Measurements from ENCODE around the gene PYGM.
"Not testable (repeated sequence)": the region's sequence is repeated elsewhere in the genome, so short reads cannot be mapped to it uniquely, and the experiment has no call there.

The PYGM gene

GRCh38 chr11:64716473-64717267, 43.1 kb downstream of the PYGM start:
- DNase-seq (ENCODE audit: low read depth) = no peak

DNA sequence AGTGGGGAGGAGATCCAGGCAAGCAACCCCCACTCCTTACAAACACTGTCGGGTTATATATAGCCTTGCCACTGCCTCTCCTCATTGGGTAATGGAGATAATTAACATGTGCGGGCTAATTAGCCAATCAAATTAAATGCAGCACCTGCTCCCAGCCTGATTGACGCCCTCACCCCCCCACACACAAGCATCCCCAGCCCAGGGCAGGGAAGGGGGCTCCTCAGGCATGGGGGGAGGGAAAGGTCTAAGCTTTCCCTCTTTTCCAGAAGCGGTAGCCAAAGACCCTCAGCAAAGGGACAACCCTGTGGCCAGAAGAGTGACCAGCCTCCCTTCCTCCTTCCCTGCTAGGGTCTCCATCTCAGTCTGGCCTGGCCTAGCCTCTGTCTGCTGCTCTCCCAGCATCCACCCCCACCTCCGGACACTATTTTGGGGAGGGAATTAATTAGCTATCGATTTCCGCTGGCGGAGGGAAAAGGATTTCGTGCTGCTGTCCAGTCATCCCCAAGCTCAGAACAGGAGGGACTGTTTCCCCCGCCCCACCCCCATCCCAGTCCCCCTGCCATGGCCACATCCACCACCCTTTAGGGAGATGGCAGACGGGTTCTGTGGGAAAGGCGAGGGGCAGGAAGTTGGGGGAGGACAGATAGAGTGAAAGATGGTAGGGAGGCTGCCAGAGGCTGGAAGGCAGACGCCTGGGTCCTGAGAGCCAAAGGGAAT, 43.9 kb downstream of the PYGM start:
- no peak for DNase-seq (ENCODE audit: low read depth)

DNA sequence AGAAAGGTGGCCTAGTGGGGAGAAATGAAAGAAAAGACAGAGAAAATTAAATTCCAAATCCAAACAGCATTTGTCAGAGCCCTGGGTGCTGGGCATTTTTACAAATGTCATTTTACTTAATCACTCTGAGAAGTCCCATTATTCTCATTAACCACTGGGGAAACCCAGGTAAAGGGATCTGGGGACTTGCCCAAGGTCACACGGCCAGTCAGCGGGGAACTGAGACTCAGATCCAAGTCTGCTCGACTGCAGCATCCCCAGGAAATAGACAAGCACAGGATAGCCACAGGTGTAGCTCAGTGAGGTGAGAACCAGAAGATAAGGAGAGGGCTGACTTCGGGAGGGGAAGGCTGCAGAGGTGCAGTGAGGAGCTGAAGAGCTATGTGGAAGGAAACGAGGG, 44.7 kb downstream of the PYGM start:
- no peak for DNase-seq (ENCODE audit: low read depth)

DNA sequence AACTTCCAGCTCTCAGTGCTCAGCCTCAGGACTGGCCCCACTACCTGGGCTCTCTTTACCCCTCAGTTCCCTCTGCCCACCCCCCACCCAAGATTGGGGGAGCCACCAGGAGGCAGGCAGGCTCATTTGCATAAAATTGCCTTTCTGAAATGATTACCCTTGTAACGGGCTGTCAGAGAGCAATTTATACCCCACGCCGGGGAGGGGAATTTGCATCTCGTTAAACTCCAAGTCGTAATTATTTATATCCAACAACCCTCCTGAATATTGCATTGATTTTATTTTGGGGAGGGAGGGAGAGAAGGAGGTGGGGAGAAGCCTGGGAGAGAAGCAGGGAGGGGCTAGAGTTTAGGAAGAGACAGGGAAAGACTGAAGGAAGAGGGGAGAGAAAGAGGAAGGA, 45.1 kb downstream of the PYGM start:
- DNase-seq (ENCODE audit: low read depth) = no peak

GRCh38 chr11:64713781-64714363, 45.9 kb downstream of the PYGM start:
- no peak for DNase-seq (ENCODE audit: low read depth)

GRCh38 chr11:64713016-64713707, 46.6 kb downstream of the PYGM start:
- DNase-seq (ENCODE audit: low read depth) = no peak

DNA sequence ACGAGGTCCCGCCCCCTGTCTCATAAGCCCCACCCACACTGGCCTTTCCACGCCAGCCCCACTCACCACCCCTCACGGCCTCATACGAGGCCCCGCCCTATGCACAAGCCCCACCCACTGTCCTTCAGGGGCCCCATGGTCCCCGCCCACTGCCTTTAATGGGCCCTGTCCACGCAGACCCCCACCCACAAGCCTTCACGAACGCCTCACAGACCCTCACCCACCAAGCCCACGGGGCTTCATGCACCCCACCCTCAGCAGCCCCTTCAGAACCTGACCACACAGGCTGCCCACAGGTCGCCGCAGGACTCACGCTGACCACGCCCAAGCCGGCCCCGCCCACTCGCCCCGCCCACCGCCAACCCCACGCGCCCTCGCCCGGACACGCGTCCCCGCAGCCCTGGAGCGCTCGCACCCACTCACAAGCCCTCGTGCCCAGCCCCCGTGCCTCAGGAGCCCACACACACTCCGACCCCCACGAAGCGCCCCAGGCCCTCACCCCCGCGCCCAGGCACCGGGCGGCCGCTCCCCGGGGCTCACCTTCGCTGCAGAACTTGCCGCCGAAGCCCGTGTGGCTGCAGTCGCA, 47.3 kb downstream of the PYGM start:
- no peak for DNase-seq (ENCODE audit: low read depth)

DNA sequence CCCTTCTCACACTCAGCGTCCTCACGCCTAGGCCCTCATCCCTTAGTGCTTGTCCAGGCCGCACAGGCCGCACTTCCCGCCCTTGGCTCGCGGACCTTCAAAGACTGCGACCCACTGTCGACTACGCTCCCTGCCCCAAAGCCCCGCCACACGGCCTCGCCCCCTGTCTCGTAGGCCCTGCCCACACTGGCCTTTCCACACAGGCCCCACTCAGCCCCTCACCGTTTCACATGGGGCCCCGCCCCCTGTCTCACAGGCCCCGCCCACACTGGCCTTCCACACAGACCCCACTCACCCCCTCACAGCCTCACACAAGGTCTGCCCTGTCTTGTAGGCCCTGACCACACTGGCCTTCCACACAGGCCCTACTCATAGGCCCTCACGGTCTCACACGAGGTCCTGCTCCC, 47.8 kb downstream of the PYGM start:
- no peak for DNase-seq (ENCODE audit: low read depth)

- no peak for DNase-seq (ENCODE audit: low read depth)
Measured at GRCh38 chr11:64711138-64711955, 48.4 kb downstream of the PYGM start.

DNA sequence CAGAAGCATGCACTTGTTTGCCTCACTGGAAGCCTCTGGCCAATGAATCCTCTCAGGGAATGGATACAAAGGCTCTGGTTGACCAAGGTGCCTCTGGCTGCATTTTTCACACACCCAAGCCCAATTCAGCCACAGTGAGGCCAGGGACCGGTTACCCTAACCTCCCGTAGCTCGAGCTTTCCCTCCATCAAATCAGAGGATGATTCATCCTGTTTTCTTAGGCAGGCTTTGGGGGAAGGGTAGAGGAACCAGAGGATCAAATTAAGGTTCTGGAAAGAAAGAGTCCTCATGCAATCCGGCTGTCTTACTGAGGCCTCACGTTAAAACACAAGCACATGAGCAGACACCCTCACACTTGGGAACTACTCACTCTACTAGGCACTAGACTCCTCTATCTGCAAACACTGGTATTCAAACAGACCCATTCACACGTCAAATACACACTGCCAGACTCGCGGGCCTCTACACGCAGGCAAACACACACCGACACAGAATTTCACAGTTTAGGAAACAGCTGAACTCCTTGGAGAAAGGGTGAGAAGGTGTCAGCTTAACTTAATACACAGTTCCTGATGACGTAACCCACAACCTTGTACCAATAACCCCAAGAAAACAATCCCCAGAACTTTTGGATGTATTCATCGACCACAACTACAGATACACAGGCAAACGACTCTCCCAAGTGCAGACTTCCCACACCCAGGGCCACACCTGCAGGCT, 49.2 kb downstream of the PYGM start:
- DNase-seq (ENCODE audit: low read depth) = no peak

GRCh38 chr11:64705501-64705900, 54.3 kb downstream of the PYGM start:
- DNase-seq (ENCODE audit: low read depth) = no peak

GRCh38 chr11:64703048-64703447, 56.7 kb downstream of the PYGM start:
- no peak for DNase-seq (ENCODE audit: low read depth)

GRCh38 chr11:64701956-64702355, 57.8 kb downstream of the PYGM start:
- not testable (repeated sequence) for DNase-seq (ENCODE audit: low read depth)

GRCh38 chr11:64698427-64698826, 61.3 kb downstream of the PYGM start:
- no peak for DNase-seq (ENCODE audit: low read depth)

DNA sequence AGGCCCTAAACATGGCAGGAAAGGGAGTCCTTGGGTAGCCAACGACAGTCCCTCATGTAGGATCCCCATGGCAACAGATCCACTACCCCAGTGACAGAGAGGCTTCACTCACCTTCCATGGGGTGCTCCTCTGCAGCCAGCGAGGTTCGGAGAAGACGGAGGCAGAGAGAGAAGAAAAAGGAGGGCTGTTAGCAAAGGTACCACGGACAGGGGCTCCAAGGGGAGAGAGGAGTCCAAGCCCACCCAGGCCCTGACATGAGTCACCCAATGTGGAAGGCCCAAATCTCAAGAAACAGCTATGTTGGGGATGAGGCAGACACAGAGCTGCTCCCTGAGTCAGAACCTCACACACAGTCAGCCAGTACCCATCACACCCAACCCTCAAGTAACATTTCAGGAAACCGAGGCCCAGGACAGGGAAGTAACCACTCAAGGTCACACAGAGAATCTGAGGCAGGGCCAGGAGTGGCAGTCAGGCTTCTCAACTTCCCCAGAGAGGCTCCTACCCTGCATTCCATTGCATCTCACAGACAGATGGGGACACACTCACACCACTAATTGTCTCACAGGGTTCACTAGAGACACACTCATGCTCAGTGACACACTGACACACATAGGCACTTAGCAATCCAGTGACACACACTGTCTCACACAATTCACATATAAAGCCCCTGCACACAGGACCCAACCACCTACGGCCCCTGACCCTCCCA, 62.0 kb downstream of the PYGM start:
- DNase-seq (ENCODE audit: low read depth) = no peak
